HG03571 (cell line): ENCODE results near the gene DTNA.
"Not testable (repeated sequence)": the region's sequence is repeated elsewhere in the genome, so short reads cannot be mapped to it uniquely, and the experiment has no call there.

Source experiments
- ATAC-seq: cut with Tn5 transposase; IDR thresholded peaks from one replicate; pipeline ENCODE4 v1.9.1; 2021; ENCODE audit not compliant: unreplicated experiment

Gene DTNA

GRCh38 chr18:34709750-34710441, at the start of gene DTNA:
Gene DTNA (plus strand): TSS chr18:34710298. CDS start chr18:34755977, 45,679 bp downstream.
- ATAC-seq: no peak

- ATAC-seq: no peak
These were observed 49.5 kb upstream of the DTNA start for GRCh38 chr18:34660572-34660971.

GRCh38 chr18:34661464-34662087, 48.5 kb upstream of the DTNA start:
- ATAC-seq: peak; percentile 75

GRCh38 chr18:34676816-34677574, 33.1 kb upstream of the DTNA start:
- ATAC-seq: no peak

GRCh38 chr18:34689750-34690149, 20.3 kb upstream of the DTNA start:
- ATAC-seq: not testable (repeated sequence)

GRCh38 chr18:34691614-34692013, 18.5 kb upstream of the DTNA start:
- ATAC-seq: no peak

- no peak for ATAC-seq
These were observed 15.4 kb upstream of the DTNA start for GRCh38 chr18:34694591-34695165.

GRCh38 chr18:34695310-34695709, 14.8 kb upstream of the DTNA start:
- ATAC-seq: no peak

GRCh38 chr18:34696671-34697070, 13.4 kb upstream of the DTNA start:
- ATAC-seq: no peak

GRCh38 chr18:34697233-34697632, 12.9 kb upstream of the DTNA start:
- no peak for ATAC-seq

- no peak for ATAC-seq
These were observed 12.2 kb upstream of the DTNA start for GRCh38 chr18:34697891-34698290.

- no peak for ATAC-seq
These were observed 8.2 kb upstream of the DTNA start for GRCh38 chr18:34701911-34702310.

- no peak for ATAC-seq
These were observed 7.3 kb upstream of the DTNA start for GRCh38 chr18:34702814-34703213.

GRCh38 chr18:34704074-34704473, 6.0 kb upstream of the DTNA start:
- no peak for ATAC-seq

- no peak for ATAC-seq
These were observed 5.3 kb upstream of the DTNA start for GRCh38 chr18:34704823-34705222.

- ATAC-seq: no peak
These were observed 2.4 kb upstream of the DTNA start for GRCh38 chr18:34707670-34708069.

GRCh38 chr18:34709104-34709503, 994 bp upstream of the DTNA start:
- ATAC-seq: no peak

- no peak for ATAC-seq
These were observed 388 bp downstream of the DTNA start for GRCh38 chr18:34710458-34710914.

- ATAC-seq: no peak
These were observed 836 bp downstream of the DTNA start for GRCh38 chr18:34710934-34711333.

GRCh38 chr18:34716111-34716510, 6.0 kb downstream of the DTNA start:
- not testable (repeated sequence) for ATAC-seq

GRCh38 chr18:34718610-34719009, 8.5 kb downstream of the DTNA start:
- no peak for ATAC-seq

- no peak for ATAC-seq
These were observed 10.1 kb downstream of the DTNA start for GRCh38 chr18:34720220-34720619.
